Breast epithelium (tissue), 3 donors: ENCODE data around the gene NAALADL2.

Source experiments
- POLR2A ChIP-seq: fragments of 450-650 bp; IDR thresholded peaks from one replicate; pipeline ENCODE4 v1.6.1; 2016; ENCODE audit warnings: antibody characterized with exemption, mild to moderate bottlenecking, moderate library complexity
- POLR2AphosphoS5 ChIP-seq, 3 donors: sonication (generic); formaldehyde crosslinking; IDR thresholded peaks; one replicate each; pipeline ENCODE4 v1.6.1; 2017; ENCODE audit warnings: antibody characterized with exemption in 3 of 3
- TF ChIP-seq, protein P1 (sequence below), 3 donors: fragments of 450-650 bp; IDR thresholded peaks; one replicate each; pipeline ENCODE4 v1.5.1; 2016 to 2017; ENCODE audit warnings: antibody characterized with exemption in 3 of 3, mild to moderate bottlenecking in 3 of 3, moderate library complexity in 3 of 3

DNA sequence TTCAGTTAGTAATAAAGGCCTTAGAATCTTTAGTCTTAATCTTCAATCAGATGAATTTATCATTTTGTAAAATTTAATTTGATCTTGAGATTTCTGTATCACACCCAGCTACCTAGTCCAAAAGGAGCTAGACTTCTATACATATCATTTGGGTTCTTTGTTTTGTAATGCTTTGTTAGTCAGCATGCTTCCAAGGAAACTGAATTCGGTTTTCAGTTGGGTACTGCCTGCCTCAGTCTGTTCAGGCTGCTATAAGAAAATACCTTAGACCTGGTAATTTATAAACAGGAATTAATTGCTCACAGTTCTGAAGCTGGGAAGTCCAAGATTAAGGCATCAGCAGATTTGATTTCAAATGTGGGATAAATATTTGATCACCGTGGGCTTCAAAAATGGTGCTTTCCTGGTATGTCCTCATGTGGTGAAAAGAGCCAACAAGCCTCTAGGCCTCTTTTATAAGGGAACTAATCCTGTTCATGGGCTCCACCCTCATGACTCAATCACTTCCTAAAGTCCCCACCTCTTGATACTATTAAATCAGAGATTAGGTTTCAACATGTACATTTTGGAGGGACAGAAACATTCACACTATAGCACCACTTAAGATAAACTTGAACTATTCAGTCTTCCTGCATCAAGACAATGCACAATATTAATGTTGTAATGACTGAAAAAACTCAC lies 800.7 kb downstream of the NAALADL2 start:
- TF ChIP-seq, protein P1, sequence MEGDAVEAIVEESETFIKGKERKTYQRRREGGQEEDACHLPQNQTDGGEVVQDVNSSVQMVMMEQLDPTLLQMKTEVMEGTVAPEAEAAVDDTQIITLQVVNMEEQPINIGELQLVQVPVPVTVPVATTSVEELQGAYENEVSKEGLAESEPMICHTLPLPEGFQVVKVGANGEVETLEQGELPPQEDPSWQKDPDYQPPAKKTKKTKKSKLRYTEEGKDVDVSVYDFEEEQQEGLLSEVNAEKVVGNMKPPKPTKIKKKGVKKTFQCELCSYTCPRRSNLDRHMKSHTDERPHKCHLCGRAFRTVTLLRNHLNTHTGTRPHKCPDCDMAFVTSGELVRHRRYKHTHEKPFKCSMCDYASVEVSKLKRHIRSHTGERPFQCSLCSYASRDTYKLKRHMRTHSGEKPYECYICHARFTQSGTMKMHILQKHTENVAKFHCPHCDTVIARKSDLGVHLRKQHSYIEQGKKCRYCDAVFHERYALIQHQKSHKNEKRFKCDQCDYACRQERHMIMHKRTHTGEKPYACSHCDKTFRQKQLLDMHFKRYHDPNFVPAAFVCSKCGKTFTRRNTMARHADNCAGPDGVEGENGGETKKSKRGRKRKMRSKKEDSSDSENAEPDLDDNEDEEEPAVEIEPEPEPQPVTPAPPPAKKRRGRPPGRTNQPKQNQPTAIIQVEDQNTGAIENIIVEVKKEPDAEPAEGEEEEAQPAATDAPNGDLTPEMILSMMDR (IDR thresholded peaks at IDR 0.05), result no peak
- TF ChIP-seq POLR2A (no peak), POLR2AphosphoS5 (IDR thresholded peaks at IDR 0.05) (no peak)
